KMS-11 (cell line): ENCODE results near the gene HRK.

Experiments
- H2AFZ ChIP-seq: fragments of 200-600 bp; sonication (generic); 2 replicates; pipeline ENCODE4 v1.6.1; 2016; ENCODE audit warnings: antibody characterized with exemption, mixed run types, low read depth
- H3K27ac ChIP-seq: fragments of 200-600 bp; sonication (generic); 2 replicates; pipeline ENCODE4 v1.6.1; 2016; ENCODE audit warnings: mild to moderate bottlenecking, mixed run types
- H3K27me3 ChIP-seq: fragments of 200-600 bp; sonication (generic); 2 replicates; pipeline ENCODE4 v1.6.1; 2017; ENCODE audit warnings: mild to moderate bottlenecking, low read depth, mixed run types, moderate library complexity; ENCODE audit not compliant: insufficient read depth
- H3K36me3 ChIP-seq: fragments of 200-600 bp; sonication (generic); 2 replicates; pipeline ENCODE4 v1.6.1; 2017; ENCODE audit warnings: mild to moderate bottlenecking, mixed run types; ENCODE audit not compliant: insufficient read depth
- H3K4me1 ChIP-seq: fragments of 200-600 bp; sonication (generic); 2 replicates; pipeline ENCODE4 v1.6.1; 2016; ENCODE audit warnings: mild to moderate bottlenecking, low read depth, mixed run types; ENCODE audit not compliant: poor library complexity, severe bottlenecking
- H3K4me2 ChIP-seq: fragments of 200-600 bp; sonication (generic); 2 replicates; pipeline ENCODE4 v1.7.0; 2016; ENCODE audit warnings: mild to moderate bottlenecking, mixed run types
- H3K4me3 ChIP-seq: fragments of 200-600 bp; sonication (generic); IDR thresholded peaks from 2 replicates; pipeline ENCODE4 v1.6.1; 2017; ENCODE audit warnings: low read depth, low read length, mixed read lengths; ENCODE audit not compliant: insufficient read depth
- H3K79me2 ChIP-seq: fragments of 200-600 bp; sonication (generic); 2 replicates; pipeline ENCODE4 v1.6.1; 2016; ENCODE audit warnings: low read depth, mixed run types; ENCODE audit not compliant: insufficient read depth
- H3K9ac ChIP-seq: fragments of 200-600 bp; sonication (generic); 2 replicates; pipeline ENCODE4 v1.6.1; 2016; ENCODE audit warnings: mild to moderate bottlenecking, mixed run types
- H4K20me1 ChIP-seq: fragments of 200-600 bp; sonication (generic); 2 replicates; pipeline ENCODE4 v1.6.1; 2016; ENCODE audit warnings: mild to moderate bottlenecking, mixed run types; ENCODE audit not compliant: insufficient read depth
- CTCF ChIP-seq: fragments of 200-600 bp; sonication (generic); conservative IDR thresholded peaks from 2 replicates; pipeline ENCODE4 v1.6.1; 2017; ENCODE audit warnings: low read depth, mild to moderate bottlenecking, antibody characterized with exemption, low read length, moderate library complexity, mixed read lengths

Gene HRK

GRCh38 chr12:116916122-116916521 is 34.9 kb upstream of the HRK start:
- Histone ChIP-seq H3K27me3 (no peaks in the 10 kb centered on the region), H3K36me3 (no peaks in the 10 kb centered on the region), H3K9ac (no peak overlapping the region), H3K79me2 (peaks cover 15% of the 10 kb centered on the region), H2AFZ (no peak overlapping the region), H3K4me1 (peaks cover 65% of the 10 kb centered on the region), H3K4me3 (no peak overlapping the region), H3K27ac (peak overlapping the region; percentile 47; the same call in 1 of the 2 replicates), H4K20me1 (no peaks in the 10 kb centered on the region), H3K4me2 (peak overlapping the region; percentile 64)
- TF ChIP-seq CTCF, result no peak

- Histone ChIP-seq H3K4me2 (no peak overlapping the region), H3K4me1 (peaks cover 57% of the 10 kb centered on the region), H2AFZ (no peak overlapping the region), H3K27ac (no peak overlapping the region), H3K79me2 (peaks cover 15% of the 10 kb centered on the region), H3K9ac (no peak overlapping the region), H3K36me3 (no peaks in the 10 kb centered on the region), H3K4me3 (no peak overlapping the region), H4K20me1 (no peaks in the 10 kb centered on the region), H3K27me3 (no peaks in the 10 kb centered on the region)
- no peak for TF ChIP-seq CTCF
Observed at GRCh38 chr12:116915326-116915725, 34.1 kb upstream of the HRK start.

GRCh38 chr12:116910645-116911451 is 29.6 kb upstream of the HRK start, which contains the start of gene FBXW8:
Gene FBXW8, plus strand, starts transcription at chr12:116910950. Its CDS starts 88 bp downstream, at chr12:116911038.
- Histone ChIP-seq H3K9ac (peak within 1 kb of the TSS; percentile 74), H3K27ac (peak within 1 kb of the TSS; percentile 36; the same call in 1 of the 2 replicates), H3K4me2 (peak within 1 kb of the TSS; percentile 64), H2AFZ (peak within 1 kb of the TSS; percentile 62), H3K79me2 (peaks cover 15% of the 10 kb centered on the region), H3K4me3 (no peak within 1 kb of the TSS), H3K27me3 (no peaks in the 10 kb centered on the region), H3K36me3 (no peaks in the 10 kb centered on the region), H3K4me1 (peaks cover 20% of the 10 kb centered on the region), H4K20me1 (no peaks in the 10 kb centered on the region)
- TF ChIP-seq CTCF, result no peak

GRCh38 chr12:116910280-116910644 is 29.0 kb upstream of the HRK start:
- peaks cover 14% of the 10 kb centered on the region for H3K4me1 ChIP-seq
- H4K20me1 ChIP-seq, result no peaks in the 10 kb centered on the region
- H3K9ac ChIP-seq, result peak overlapping the region; percentile 74
- no peak overlapping the region; the same call in 1 of the 2 replicates for H3K4me2 ChIP-seq
- H2AFZ ChIP-seq, result peak overlapping the region; percentile 62
- H3K27ac ChIP-seq, result peak overlapping the region; percentile 36; the same call in 1 of the 2 replicates
- no peaks in the 10 kb centered on the region for H3K36me3 ChIP-seq
- peaks cover 15% of the 10 kb centered on the region for H3K79me2 ChIP-seq
- no peak for TF ChIP-seq CTCF
- H3K4me3 ChIP-seq, result no peak overlapping the region
- H3K27me3 ChIP-seq, result no peaks in the 10 kb centered on the region
